Fibroblast of the conjunctiva (primary cell): ENCODE results near the gene STAG1.
"Not testable (repeated sequence)": the region's sequence is repeated elsewhere in the genome, so short reads cannot be mapped to it uniquely, and the experiment has no call there.

Experiments used
- DNase-seq: peaks from one replicate; pipeline ENCODE4 v3.0.0-alpha.2; 2010; ENCODE audit warnings: low read depth

Gene STAG1

DNA sequence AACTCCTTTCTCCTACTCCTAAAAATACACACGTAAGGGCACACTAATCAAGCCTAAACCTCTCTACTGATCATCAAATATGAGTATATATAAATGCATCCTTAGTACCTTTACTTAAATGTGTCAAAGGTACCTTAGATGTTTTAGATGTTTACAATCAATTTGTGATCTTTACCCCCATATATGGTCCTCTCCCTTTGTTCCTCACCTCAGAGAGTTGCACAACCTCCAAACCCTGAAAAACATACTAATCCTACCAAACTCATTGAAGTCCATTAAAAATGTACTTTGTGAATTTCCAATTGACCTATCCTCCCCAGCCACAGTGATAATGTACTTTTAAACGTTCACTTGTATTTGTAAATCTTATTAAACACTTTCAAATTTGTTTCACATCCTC, 249.1 kb downstream of the STAG1 start:
- no peak for DNase-seq

GRCh38 chr3:136498919-136499447, 253.2 kb downstream of the STAG1 start:
- no peak for DNase-seq

DNA sequence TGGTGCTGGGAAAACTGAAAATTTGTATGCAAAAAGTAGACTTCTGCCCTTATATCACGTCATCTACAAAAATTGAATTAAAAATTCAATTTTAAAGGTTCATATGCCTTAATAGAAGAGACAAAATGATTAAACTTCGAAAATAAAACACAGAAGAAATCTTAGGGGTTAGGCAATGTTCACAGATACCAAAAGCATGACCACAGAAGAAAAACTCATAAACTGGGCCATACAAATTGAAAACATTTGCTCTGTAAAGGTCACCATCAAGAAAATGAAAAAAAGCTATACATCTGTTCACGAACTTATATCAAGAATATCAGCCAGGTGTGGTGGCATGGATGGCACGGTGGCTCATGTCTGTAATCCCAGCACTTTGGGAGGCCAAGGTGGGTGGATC, 257.0 kb downstream of the STAG1 start:
- no peak for DNase-seq

DNA sequence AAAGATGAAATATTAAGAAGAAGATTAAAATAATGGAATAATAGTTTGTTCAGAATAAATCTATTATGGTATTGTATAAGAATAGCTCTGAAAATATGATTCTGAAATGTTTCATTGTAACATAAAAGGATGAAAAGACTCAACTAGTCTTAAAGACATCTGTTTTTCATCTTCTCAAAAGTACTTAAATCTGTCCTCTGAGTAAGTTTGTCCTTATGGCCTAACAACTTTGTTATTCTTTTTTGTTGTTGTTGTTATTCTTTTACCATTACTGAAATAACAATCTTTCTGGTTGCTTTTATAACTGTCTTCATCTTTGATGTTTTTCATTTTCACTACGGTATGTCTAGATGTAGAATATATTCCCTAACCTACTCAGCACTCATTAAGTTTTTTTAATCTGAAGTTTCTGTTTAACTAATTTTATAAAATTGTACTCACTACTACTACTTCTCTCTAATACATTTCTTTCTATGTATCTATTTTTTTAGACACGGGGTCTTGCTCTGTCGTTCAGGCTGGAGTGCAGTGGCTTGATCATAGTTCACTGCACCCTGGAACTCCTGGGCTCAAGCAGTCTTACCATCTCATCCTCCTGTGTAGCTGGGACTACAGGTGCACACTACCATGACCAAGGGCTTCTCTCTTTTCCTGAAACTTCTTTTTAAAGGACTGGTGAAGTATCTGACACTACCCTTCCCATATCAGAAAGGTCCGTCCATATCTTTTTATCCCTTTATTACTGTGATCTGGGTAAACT, 261.4 kb downstream of the STAG1 start:
- no peak for DNase-seq

GRCh38 chr3:136485777-136486176, 266.4 kb downstream of the STAG1 start:
- no peak for DNase-seq

GRCh38 chr3:136476280-136476679, 275.9 kb downstream of the STAG1 start:
- no peak for DNase-seq

- not testable (repeated sequence) for DNase-seq
Observed at GRCh38 chr3:136474876-136475275, 277.3 kb downstream of the STAG1 start.

- no peak for DNase-seq
Observed at GRCh38 chr3:136473716-136474326, 278.4 kb downstream of the STAG1 start.

DNA sequence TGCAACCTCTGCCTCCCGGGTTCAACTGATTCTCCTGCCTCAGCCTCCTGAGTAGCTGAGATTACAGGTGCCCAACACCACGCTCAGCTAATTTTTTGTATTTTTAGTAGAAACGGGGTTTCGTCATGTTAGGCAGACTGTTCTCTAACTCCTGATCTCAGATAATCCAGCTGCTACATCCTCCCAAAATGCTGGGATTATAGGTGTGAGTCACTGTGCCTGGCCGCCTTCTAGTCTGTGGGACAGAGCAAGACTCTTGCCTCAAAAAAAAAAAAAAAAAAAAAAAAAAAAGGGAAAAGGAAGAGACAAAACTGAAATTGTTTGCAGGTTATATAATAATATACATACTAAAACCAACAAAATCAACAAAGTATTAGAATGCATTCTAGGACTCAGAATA, 286.9 kb downstream of the STAG1 start:
- DNase-seq = peak; percentile 12

DNA sequence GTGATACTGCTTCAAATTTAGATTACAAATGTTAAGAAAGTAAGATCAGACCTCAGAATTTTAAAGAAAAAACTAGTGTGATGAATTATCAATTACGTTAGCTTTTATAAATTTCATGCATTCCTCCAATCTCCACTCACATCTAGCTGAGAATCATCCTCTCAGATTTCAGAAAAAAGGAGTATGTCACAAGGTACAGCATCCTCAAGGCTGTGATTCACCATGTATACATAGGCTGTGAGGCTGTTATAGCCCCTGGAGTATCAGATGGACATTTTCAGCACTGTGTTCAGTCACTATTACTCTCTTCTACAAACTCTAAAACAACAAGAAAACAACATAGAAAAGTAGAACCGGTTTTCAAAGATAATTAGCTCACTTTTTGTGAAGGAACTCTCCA, 287.7 kb downstream of the STAG1 start:
- DNase-seq = no peak

DNA sequence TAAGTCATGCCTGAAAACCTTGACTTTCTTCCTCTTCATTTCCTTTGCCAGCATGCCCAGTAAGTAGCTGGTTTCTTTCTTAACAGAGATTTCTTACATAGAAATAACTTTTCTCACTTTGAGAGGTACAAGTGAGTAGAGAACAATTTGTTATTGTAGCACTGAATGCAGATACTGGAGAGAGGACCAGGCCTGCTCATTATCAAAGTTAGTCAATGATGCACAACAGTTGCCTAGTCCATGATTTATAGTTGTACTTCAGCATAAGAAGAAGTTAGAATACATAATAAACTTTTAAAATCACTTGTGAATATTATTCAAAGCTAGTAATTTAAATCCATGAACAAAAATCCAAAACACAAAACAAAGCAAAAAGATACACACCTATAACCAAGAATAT, 289.0 kb downstream of the STAG1 start:
- DNase-seq = no peak

DNA sequence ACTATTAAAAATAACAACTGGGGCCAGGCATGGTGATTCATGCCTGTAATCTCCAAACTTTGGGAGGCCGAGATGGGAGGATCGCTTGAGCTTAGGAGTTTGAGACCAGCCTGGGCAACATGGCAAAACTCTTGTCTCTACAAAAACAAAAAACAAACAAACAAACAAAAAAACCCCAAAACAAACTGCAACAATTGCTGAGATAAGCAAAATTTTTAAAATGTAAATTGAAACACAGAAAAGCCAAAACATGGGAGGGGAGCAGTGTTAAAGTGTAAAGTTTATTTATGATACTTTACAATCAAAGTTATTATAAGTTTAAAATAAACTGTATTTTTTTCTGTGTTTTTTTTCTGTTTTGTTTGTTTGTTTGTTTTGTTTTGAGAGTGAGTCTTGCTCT, 294.4 kb downstream of the STAG1 start:
- DNase-seq = no peak

DNA sequence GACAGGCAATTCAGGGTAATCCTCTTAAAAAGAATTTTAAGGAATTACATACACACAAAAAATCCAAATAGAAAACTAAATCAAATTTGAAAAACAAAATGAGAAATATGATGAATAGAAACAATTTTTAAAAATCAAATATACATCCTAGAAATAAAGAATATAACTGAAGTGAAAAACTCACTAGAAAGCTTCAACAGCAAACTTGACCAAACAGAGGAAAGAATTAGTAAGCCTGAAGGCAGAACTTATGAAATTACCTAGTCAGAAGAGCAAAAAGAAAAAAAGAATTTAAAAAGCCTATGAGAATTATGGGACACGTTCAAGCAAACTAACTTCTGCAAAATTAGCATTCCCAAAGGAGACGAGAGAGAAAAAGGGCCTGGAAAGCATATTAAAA, 296.0 kb downstream of the STAG1 start:
- DNase-seq = no peak

DNA sequence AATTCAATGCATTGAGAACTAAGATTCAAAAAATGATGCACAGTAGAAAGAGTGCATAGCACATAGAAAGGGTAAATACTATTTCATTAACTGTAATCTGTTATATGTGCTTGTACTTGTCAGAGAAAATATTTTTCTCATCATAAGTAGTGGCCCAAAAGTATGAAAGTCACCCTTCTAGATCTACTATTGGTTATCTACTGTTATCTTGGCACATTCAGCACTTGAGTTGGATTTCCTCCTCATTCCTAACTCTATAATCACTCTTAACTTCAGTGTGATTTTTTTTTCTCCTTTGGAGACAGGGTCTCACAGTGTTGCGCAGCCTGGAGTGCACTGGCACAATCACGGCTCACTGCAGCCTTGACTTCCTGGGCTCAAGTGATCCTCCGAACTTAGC, 307.6 kb downstream of the STAG1 start:
- no peak for DNase-seq

GRCh38 chr3:136437043-136437442, 315.1 kb downstream of the STAG1 start:
- no peak for DNase-seq

DNA sequence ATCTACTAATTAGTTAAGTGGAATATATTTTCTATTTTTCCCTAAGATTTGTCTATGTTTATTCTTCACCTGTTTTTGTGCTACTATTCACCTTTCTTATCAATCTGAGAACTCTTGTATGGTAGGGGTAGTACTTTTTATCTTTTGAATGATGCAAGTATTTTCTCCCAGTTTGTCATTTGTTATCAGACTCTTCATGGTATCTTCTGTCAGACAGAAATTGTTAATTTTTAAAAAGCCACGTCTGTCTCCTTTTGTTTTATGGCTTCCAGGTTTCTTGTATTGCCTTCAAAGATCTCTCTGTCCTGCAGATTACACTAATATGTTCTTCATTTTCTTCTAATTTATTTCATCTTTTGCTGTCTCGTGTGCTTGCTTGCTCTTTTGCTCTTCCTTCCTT, 317.7 kb downstream of the STAG1 start:
- no peak for DNase-seq

DNA sequence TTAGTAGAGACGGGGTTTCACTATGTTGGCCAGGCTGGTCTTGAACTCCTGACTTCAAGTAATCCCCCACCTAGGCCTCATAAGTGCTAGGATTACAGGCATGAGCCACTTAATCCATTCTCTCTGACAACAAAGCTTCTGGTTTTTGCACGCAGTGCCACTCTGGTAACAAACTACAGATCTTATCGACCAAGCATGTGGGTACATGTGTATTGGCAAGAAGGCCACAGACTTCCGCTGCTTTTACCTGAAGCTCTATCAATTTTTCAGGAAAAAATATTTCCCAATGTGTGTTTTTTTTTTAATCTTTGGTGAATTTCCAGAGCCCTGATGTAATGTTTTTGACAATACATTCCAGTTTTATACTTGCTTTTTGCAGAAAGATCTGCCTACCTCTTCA, 319.5 kb downstream of the STAG1 start:
- DNase-seq = no peak

GRCh38 chr3:136428167-136428566, 324.0 kb downstream of the STAG1 start:
- no peak for DNase-seq

- DNase-seq = no peak
Observed at GRCh38 chr3:136427236-136427635, 324.9 kb downstream of the STAG1 start.

- DNase-seq = no peak
Observed at GRCh38 chr3:136414476-136414875, 337.7 kb downstream of the STAG1 start.

DNA sequence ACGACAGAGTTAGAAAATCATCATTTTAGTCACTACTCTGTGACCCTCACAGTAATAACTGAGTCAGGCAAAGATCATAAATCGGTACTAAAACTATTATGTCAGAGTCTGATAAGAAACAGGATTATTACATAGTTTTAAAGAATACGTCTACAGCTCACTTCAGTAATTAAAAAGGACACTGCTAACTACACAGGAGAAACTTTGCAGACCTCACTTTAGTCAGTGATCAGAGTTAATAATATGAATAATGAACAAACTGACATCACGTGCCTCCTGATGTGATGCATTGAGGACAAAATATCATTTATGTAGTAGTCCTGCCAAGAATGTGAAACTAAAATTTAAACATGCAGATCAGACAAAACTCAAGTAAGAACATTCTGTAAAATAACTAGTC, 339.9 kb downstream of the STAG1 start:
- DNase-seq = no peak

GRCh38 chr3:136409549-136409948, 342.6 kb downstream of the STAG1 start:
- no peak for DNase-seq

GRCh38 chr3:136404056-136404455, 348.1 kb downstream of the STAG1 start:
- no peak for DNase-seq

- DNase-seq = no peak
Observed at GRCh38 chr3:136396916-136397315, 355.3 kb downstream of the STAG1 start.
